ENCODE measurements around the gene ASTN2.

DNA sequence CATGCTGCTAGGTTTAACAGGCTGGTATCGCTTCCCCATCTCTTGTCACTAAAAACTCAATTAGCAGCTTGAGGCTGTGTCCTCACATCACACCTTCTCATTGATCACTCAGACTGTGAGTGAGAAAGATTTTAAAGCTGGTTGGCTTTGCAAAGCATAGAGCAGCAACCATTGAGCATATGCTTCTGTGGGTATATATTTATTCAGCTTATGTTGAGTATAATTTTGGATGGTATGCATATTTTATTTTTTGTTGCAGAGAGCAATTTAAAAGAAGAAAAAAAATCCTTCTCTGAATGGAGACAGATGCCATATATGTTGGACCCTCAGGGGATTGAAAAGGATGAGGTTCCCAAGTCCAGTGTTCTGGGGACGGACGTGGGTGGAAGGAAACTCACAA is 565.1 kb downstream of the ASTN2 start:
- no peak for TF ChIP-seq CTCF (IDR thresholded peaks at IDR 0.05)
- no peak for TF ChIP-seq POLR2A (IDR thresholded peaks at IDR 0.05)

All from sigmoid colon (tissue), 3 donors.